Cardiac muscle cell (in vitro differentiated cells and primary cell): ENCODE measurements around the gene HS2ST1. TPM values are rescaled to one million over a fixed set of nuclear protein-coding genes. Genes with fewer than 3 reads are reported as not detected.
A peak's percentile ranks its signal among the peaks of the same experiment; 100 is the strongest.

ENCODE experiments used
- DNase-seq, 2 donors: peaks; one replicate each; pipeline versions ENCODE4 v3.0.0 to v3.0.0-alpha.2; 2010 to 2017; ENCODE audit warnings: low read depth in 1 of 2, low spot score in 1 of 2
- H3K27ac ChIP-seq: fragments of 200-600 bp; sonication (generic); 2 replicates; pipeline ENCODE4 v1.5.1; 2016
- H3K27me3 ChIP-seq: fragments of 200-600 bp; sonication (generic); 2 replicates; pipeline ENCODE4 v1.6.0; 2016; ENCODE audit warnings: control low read depth
- H3K36me3 ChIP-seq: fragments of 200-600 bp; sonication (generic); 2 replicates; pipeline ENCODE4 v1.5.1; 2016; ENCODE audit warnings: control low read depth
- H3K4me1 ChIP-seq: fragments of 200-600 bp; sonication (generic); 2 replicates; pipeline ENCODE4 v1.8.1; 2017; ENCODE audit warnings: low read depth, mild to moderate bottlenecking, mixed run types
- H3K4me3 ChIP-seq: fragments of 200-600 bp; sonication (generic); 2 replicates; pipeline ENCODE4 v1.5.1; 2016; ENCODE audit warnings: mild to moderate bottlenecking
- H3K9me3 ChIP-seq: fragments of 200-600 bp; sonication (generic); 2 replicates; pipeline ENCODE4 v1.5.1; 2017; ENCODE audit warnings: low read depth, mild to moderate bottlenecking, control low read depth
- CTCF ChIP-seq: IDR thresholded peaks from 2 replicates; pipeline ENCODE4 v1.5.1; 2012; ENCODE audit warnings: low read depth, mild to moderate bottlenecking, low read length
- polyA plus RNA-seq: library from polyadenylated mRNA; unstranded; fragments of >200 nt; fragmentation: Nextera tagmentation; extraction: Ambion mirVana; gene quantifications from 2 replicates; pipeline ENCODE4 v1.2.1, GENCODE V29; 2016
- total RNA-seq: library from RNA; depleted of rRNA; stranded (reverse); fragments of >200 nt; gene quantifications from 2 replicates; pipeline ENCODE4 v1.2.3, GENCODE V29; 2016

HS2ST1 gene
- total and polyA plus RNA-seq, 2 experiments from 2014 or later = 13.9 to 19.0 TPM

DNA sequence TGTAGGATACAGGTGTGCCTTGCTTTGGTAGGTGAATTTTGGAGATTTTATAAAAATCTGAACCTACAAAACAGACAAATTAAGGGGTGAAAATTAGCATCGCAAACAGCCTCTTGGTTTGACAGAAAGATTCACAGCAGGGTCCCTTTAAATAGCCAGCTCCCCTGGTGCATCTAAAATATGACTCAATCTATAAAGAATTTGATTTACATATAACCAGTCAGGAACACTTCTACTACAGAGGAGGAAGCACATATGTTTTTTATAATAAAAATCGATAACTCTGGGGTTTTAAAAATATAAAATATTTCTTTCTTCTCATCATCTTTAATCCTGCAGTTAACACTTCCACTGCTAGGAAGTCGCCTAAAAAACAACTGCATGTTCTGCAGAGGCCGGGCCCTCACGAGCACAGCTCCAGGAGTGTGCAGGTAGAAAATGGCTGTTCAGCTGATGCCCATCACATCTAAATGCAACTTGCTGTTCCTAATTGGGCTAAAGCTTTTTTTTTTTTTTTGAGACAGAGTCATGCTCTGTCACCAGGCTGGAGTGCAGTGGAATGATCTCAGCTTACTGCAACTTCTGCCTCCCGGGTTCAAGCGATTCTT is 203.4 kb downstream of the HS2ST1 start:
- Histone ChIP-seq H3K27ac (no peak overlapping the region), H3K4me3 (no peak overlapping the region), H3K4me1 (no peaks in the 10 kb centered on the region), H3K9me3 (no peaks in the 10 kb centered on the region), H3K36me3 (no peaks in the 10 kb centered on the region), H3K27me3 (no peaks in the 10 kb centered on the region)
- no peak for TF ChIP-seq CTCF
- no peak for DNase-seq

- TF ChIP-seq CTCF = no peak
- H3K27ac ChIP-seq = no peak overlapping the region
- DNase-seq = no peak
These were observed 205.2 kb downstream of the HS2ST1 start for GRCh38 chr1:87119541-87120140.

GRCh38 chr1:87120779-87121178 is 206.3 kb downstream of the HS2ST1 start:
- no peak overlapping the region for H3K27ac ChIP-seq
- no peak for DNase-seq

More at GRCh38 chr1:87119541-87120140, 205.2 kb downstream of the HS2ST1 start:
- Histone ChIP-seq H3K4me1 (no peaks in the 10 kb centered on the region), H3K9me3 (no peaks in the 10 kb centered on the region), H3K36me3 (no peaks in the 10 kb centered on the region), H3K4me3 (no peak overlapping the region), H3K27me3 (no peaks in the 10 kb centered on the region)

GRCh38 chr1:87121711-87122163 is 207.3 kb downstream of the HS2ST1 start:
- no peaks in the 10 kb centered on the region for H3K36me3 ChIP-seq
- no peaks in the 10 kb centered on the region for H3K27me3 ChIP-seq
- TF ChIP-seq CTCF = no peak
- DNase-seq = no peak
- H3K27ac ChIP-seq = no peak overlapping the region
- H3K4me1 ChIP-seq = no peaks in the 10 kb centered on the region
- no peak overlapping the region for H3K4me3 ChIP-seq
- no peaks in the 10 kb centered on the region for H3K9me3 ChIP-seq

More at GRCh38 chr1:87120779-87121178, 206.3 kb downstream of the HS2ST1 start:
- peak; percentile 33 for TF ChIP-seq CTCF
- H3K27me3 ChIP-seq = no peaks in the 10 kb centered on the region
- no peaks in the 10 kb centered on the region for H3K9me3 ChIP-seq
- H3K36me3 ChIP-seq = no peaks in the 10 kb centered on the region
- no peaks in the 10 kb centered on the region for H3K4me1 ChIP-seq
- no peak overlapping the region for H3K4me3 ChIP-seq

DNA sequence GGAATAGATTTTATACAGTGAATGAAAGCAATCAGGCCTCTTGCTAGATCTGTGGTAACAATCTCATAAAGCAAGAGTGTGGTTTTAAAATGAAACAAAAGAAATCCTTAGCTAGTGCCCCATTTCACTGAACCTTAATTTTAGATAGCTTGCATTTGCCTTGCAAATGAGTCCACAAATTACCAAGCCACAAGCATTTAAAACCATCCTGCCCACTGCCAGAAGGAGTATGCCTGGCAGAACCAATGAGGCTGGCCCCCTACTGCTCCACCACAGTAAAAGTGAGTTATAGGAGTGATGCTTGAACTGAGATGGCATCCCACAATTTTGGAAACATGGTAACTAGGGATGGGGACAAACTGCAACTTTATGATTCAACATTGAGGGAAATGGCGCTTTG is 207.8 kb downstream of the HS2ST1 start:
- Histone ChIP-seq H3K27me3 (no peaks in the 10 kb centered on the region), H3K36me3 (no peaks in the 10 kb centered on the region), H3K27ac (no peak overlapping the region), H3K4me3 (no peak overlapping the region), H3K4me1 (no peaks in the 10 kb centered on the region), H3K9me3 (no peaks in the 10 kb centered on the region)
- no peak for TF ChIP-seq CTCF
- DNase-seq = no peak
